HG03460 (cell line): ENCODE data around the gene MYADML2.

Experiments used
- ATAC-seq: cut with Tn5 transposase; IDR thresholded peaks from one replicate; pipeline ENCODE4 v1.9.1; 2021; ENCODE audit not compliant: unreplicated experiment

Gene MYADML2

DNA sequence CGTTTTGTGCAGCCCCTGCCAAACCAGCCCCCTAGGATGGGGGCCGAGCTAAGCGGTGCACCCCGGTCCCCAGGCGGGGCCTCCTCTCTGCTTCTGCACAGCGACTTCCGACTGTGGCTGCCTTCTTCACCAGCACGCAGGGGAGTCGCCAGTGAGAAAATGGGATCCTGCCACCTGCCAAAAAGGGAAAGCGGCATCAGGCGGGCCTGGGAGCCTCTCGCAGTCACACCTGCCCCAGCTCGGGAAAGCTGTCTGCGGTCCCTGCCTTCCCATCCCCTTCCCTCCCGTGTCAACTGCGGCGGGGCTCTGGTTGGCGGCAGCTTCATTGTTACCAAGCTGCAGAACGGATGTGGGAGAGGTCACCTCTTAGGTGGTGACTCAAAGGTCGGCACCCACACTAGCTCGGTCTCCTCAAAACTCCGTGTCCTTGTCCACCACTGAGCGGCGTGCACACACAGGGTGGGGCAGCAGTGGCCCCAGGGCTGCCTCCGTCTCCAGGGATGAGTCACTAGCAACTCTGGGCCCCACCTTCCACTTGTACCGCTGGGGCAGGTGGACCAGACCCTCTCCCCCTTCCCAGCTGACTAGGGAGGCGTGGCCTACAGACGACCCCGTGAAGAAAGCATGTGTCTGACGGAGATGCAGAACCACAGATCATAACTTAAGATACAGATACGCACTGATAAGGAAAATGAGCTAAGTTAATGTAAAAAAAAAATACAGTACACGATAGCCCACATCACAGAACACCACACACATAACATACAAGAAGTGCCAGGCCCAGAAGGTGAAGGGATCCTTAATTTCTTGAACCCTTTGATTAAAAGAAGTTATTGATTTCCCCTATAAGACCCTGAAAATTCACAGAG is 34.4 kb downstream of the MYADML2 start:
- no peak for ATAC-seq

- ATAC-seq, result no peak
Observed at GRCh38 chr17:81911969-81912368, 35.1 kb downstream of the MYADML2 start.

- ATAC-seq, result peak; percentile 53
Observed at GRCh38 chr17:81911277-81911961, 35.6 kb downstream of the MYADML2 start, which contains the start of gene PCYT2. Gene PCYT2 (minus strand): TSS chr17:81911399. CDS start chr17:81911355, 44 bp downstream.

DNA sequence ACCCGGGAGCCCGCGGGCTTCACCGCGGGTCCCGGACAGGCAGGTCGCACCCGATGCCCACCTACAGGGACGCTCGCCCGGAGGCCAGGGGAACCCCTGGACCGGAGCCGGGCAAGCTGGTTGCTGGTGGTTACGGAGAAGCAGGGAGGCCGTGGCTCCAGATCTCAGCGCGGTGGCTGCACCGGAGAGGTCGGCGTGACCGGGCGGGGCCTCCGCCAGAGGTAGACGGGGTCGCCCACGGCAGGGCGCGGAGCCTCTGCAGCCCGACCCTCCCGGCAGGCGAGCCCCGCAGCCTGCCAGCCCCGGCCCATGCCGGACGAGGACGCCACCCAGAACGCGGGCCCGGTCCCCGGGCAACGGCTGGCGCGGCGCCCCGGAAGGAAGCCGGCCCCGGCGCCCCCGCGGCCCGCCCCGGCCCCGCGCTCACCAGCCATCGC is 36.2 kb downstream of the MYADML2 start:
- ATAC-seq, result peak; percentile 21

DNA sequence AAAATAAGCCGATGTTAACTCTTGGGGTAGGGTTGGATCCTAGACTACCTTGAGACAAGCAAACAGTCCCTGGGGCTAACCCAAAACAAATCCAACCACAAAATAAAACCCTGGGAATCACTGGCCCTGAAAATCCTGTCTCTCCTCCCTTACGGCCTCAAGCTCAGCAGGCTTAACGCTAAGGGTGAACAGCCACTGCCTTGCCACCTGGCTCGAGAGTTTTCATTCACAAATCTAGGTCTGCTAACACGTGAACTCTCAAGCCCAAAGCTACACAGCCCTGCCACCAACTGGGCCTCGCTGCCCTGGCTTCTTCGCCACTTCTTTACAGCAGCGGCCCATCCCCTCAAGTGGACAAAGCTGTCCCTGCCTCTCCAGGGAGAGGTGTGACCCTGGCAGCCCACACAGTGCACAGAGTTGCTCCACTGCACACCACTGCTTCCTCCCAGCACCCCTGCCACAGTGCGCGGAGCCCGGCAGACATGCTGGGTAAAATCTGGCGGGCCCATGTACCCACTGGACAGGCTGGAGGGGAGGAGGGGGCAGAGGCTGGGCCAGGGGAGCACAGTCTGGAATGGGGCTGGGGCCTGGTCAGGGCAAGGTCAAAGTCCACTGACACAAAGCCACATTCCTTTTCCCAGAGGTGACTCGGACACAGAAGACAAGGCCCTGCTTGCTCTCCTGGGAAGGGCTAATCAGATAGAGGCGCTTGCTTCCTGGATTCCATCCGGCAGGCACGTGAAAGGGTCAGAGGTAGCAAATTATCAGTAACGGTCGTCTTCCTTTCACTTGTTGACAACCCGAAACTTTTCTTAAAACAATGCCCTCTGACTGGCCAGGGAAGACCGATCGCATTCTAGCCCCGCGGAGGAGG is 36.8 kb downstream of the MYADML2 start:
- no peak for ATAC-seq

GRCh38 chr17:81909231-81909630 is 37.8 kb downstream of the MYADML2 start:
- ATAC-seq, result no peak

DNA sequence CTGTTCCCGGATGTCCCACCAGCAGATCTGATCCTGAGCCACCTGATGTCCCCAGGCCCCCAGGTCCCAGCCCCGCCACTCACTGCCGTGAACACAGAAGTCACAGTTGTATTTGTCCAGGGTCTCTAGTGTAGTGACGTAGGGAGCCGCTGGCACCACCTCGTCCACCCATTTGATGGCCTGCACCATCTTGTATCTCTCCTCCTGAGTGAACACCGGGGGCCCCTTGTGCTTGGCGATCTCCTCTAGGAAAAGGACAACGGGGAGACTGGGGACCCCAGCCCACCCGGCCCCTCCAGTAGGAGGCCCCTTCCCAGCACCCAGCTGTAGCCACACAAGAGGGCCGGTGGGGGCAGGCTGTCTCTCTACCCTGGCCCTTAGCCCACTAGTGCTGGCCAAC is 38.2 kb downstream of the MYADML2 start:
- no peak for ATAC-seq

GRCh38 chr17:81907219-81908145 is 39.6 kb downstream of the MYADML2 start:
- ATAC-seq, result no peak

- ATAC-seq, result no peak
Observed at GRCh38 chr17:81906476-81907218, 40.4 kb downstream of the MYADML2 start.

DNA sequence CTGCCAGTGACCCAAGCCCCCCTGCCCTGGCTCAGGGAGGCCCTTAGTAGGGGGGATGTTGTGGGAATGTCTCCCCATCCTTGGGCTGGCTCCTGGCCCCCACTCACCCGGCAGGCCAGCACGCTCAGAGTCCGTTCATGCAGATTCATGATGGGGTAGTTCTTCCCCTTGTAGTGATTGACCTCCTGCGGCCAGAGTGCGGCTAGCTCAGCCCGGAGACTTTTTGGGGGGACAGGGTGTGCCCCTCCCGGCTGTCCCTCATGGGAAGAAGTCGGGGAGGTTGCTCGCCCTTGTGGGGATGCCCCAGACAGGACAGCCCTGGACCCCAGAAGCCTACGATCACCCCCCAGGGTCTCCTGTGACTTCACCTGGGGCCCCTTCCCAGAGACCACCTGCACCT is 41.0 kb downstream of the MYADML2 start:
- ATAC-seq, result no peak

GRCh38 chr17:81905424-81905875 is 41.6 kb downstream of the MYADML2 start:
- ATAC-seq, result no peak

DNA sequence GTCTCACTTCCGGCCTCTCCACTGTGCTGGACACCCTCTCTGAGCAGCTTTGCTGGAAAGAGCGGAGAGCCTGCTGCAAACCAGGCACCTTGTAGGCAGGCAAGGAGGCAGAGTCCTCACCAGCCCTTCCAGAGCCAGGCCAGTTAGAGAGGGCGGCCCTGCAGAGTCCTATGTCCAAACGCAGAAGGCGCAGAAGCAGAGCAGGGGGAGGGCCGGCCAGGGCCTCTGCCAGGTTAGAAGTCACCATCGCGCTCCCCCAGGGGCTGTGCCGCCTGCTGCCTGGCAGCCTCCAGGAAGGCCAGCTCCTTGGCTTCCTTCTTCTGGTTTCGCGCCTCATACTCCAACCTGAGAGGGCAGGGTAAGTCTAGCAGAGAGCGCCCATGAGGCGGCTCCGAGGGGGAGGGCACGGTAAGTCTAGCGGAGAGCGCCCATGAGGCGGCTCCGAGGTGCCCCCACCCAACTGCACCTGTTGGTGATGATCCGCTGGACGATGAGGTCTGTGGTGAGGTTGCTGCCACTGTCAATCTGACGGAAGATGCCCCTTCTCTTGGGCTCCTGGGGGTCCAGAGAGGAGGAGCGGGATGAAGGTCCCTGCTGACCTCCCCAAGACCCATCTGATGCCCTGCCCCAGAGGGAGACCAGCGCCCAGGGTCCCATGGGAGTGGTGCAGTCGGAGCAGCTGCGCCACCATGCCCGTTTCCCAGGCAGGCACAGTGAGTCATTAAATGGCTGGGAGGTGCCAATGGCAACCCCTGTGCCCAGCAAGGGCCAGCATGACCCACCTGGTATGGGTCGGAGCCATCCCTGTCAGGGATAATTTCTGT is 42.2 kb downstream of the MYADML2 start:
- ATAC-seq, result no peak

GRCh38 chr17:81903896-81904599 is 43.0 kb downstream of the MYADML2 start:
- ATAC-seq, result no peak

GRCh38 chr17:81903415-81903831 is 43.6 kb downstream of the MYADML2 start:
- no peak for ATAC-seq

GRCh38 chr17:81902653-81903414 is 44.2 kb downstream of the MYADML2 start:
- ATAC-seq, result no peak

- ATAC-seq, result no peak
Observed at GRCh38 chr17:81902023-81902652, 44.9 kb downstream of the MYADML2 start, which contains the start of gene NPB. Gene NPB (plus strand): TSS chr17:81902238. CDS start chr17:81902278, 40 bp downstream.
